Measurements from ENCODE around the gene TTI1.

- TF ChIP-seq CTCF (IDR thresholded peaks at IDR 0.05 in 4 of 5, conservative IDR thresholded peaks at IDR 0.05 in 1 of 5) (no peak), POLR2A (IDR thresholded peaks at IDR 0.05) (no peak)
Measured at GRCh38 chr20:37995856-37996605, 37.2 kb downstream of the TTI1 start.
